GM23338 (cell line): ENCODE measurements around the gene MTERF4. TPM values are rescaled to one million over a fixed set of nuclear protein-coding genes. Genes with fewer than 3 reads are reported as not detected.
A peak's percentile ranks its signal among the peaks of the same experiment; 100 is the strongest.

Experiments used
- ATAC-seq: fragments of 200-7000 bp; cut with Tn5 transposase; 3 replicates; pipeline ENCODE4 v1.9.1; 2020
- DNase-seq: peaks from one replicate; pipeline ENCODE4 v3.0.0-alpha.2; 2015; ENCODE audit warnings: low spot score
- H2AFZ ChIP-seq: fragments of 200-600 bp; sonication (generic); 2 replicates; pipeline ENCODE4 v1.8.0; 2016; ENCODE audit warnings: antibody characterized with exemption, mild to moderate bottlenecking, moderate library complexity
- H3F3A ChIP-seq: fragments of 200-600 bp; sonication (generic); replicated peaks from 2 replicates; pipeline ENCODE4 v1.8.0; 2017; ENCODE audit warnings: antibody characterized with exemption, mixed run types, low read depth
- H3K27ac ChIP-seq: fragments of 200-600 bp; sonication (generic); 2 replicates; pipeline ENCODE4 v1.6.1; 2016; ENCODE audit warnings: low read depth
- H3K27me3 ChIP-seq: fragments of 200-600 bp; sonication (generic); 2 replicates; pipeline ENCODE4 v1.8.0; 2016; ENCODE audit warnings: mild to moderate bottlenecking, mixed run types, moderate library complexity; ENCODE audit not compliant: insufficient read depth
- H3K36me3 ChIP-seq: fragments of 200-600 bp; sonication (generic); 2 replicates; pipeline ENCODE4 v1.8.0; 2016; ENCODE audit warnings: mild to moderate bottlenecking; ENCODE audit not compliant: insufficient read depth
- H3K4me1 ChIP-seq: fragments of 200-600 bp; sonication (generic); 2 replicates; pipeline ENCODE4 v1.8.0; 2016; ENCODE audit warnings: mild to moderate bottlenecking, moderate library complexity; ENCODE audit not compliant: insufficient read depth
- H3K4me2 ChIP-seq: fragments of 200-600 bp; sonication (generic); 2 replicates; pipeline ENCODE4 v1.7.1; 2017; ENCODE audit warnings: mixed run types
- H3K4me3 ChIP-seq: fragments of 200-600 bp; sonication (generic); 2 replicates; pipeline ENCODE4 v1.6.1; 2016; ENCODE audit warnings: mixed run types
- H3K79me2 ChIP-seq: fragments of 200-600 bp; sonication (generic); replicated peaks from 2 replicates; pipeline ENCODE4 v1.8.0; 2017; ENCODE audit warnings: mild to moderate bottlenecking; ENCODE audit not compliant: insufficient read depth
- H3K9me2 ChIP-seq: fragments of 200-600 bp; sonication (generic); 2 replicates; pipeline ENCODE4 v1.8.0; 2017; ENCODE audit not compliant: insufficient read depth
- H4K20me1 ChIP-seq: fragments of 200-600 bp; sonication (generic); replicated peaks from 2 replicates; pipeline ENCODE4 v1.8.0; 2017; ENCODE audit warnings: mild to moderate bottlenecking; ENCODE audit not compliant: insufficient read depth
- H3K27ac Mint-ChIP-seq: 2 replicates; pipeline ENCODE4 v1.8.0; 2020; ENCODE audit warnings: inconsistent platforms, mild to moderate bottlenecking, moderate library complexity, mixed read lengths
- H3K27me3 Mint-ChIP-seq: 3 replicates; pipeline ENCODE4 v1.8.0; 2022; ENCODE audit warnings: low read depth, mild to moderate bottlenecking, moderate library complexity, mixed read lengths, inconsistent platforms; ENCODE audit not compliant: insufficient read depth, poor library complexity
- H3K36me3 Mint-ChIP-seq: 3 replicates; pipeline ENCODE4 v1.8.0; 2021; ENCODE audit warnings: low read depth, mild to moderate bottlenecking, inconsistent platforms, moderate library complexity, mixed read lengths
- H3K4me1 Mint-ChIP-seq: 3 replicates; pipeline ENCODE4 v1.8.0; 2020; ENCODE audit warnings: mild to moderate bottlenecking, inconsistent platforms, mixed read lengths
- H3K4me3 Mint-ChIP-seq: 3 replicates; pipeline ENCODE4 v1.8.0; 2021; ENCODE audit warnings: moderate library complexity, mild to moderate bottlenecking, inconsistent platforms, mixed read lengths
- H3K9me3 Mint-ChIP-seq: 3 replicates; pipeline ENCODE4 v1.8.0; 2020; ENCODE audit warnings: moderate library complexity, mild to moderate bottlenecking, inconsistent platforms, mixed read lengths
- CREB1 ChIP-seq: fragments of 250-450 bp; sonication (Bioruptor Pico); IDR thresholded peaks from 2 replicates; pipeline ENCODE4 v1.5.0; 2020; ENCODE audit warnings: low read depth, mild to moderate bottlenecking, moderate library complexity
- CTCF ChIP-seq, 2 experiments: fragments of 200-600 bp in 1 of 2; sonication (generic) in 1 of 2; conservative IDR thresholded peaks; 2 replicates each; pipeline versions ENCODE4 v1.5.1 to v1.6.1; 2016 to 2017; ENCODE audit warnings: antibody characterized with exemption in 2 of 2, low read depth in 2 of 2, mild to moderate bottlenecking in 2 of 2, moderate library complexity in 1 of 2
- ETS1 ChIP-seq: IDR thresholded peaks from 2 replicates; pipeline ENCODE4 v1.6.1; 2016; ENCODE audit warnings: antibody characterized with exemption
- EZH2 ChIP-seq: fragments of 200-600 bp; sonication (generic); IDR thresholded peaks from one replicate; pipeline ENCODE4 v1.8.0; 2017; ENCODE audit warnings: antibody characterized with exemption, mild to moderate bottlenecking, low read depth; ENCODE audit not compliant: unreplicated experiment
- EZH2phosphoT487 ChIP-seq: fragments of 200-600 bp; sonication (generic); IDR thresholded peaks from one replicate; pipeline ENCODE4 v1.8.1; 2018; ENCODE audit warnings: antibody characterized with exemption; ENCODE audit not compliant: unreplicated experiment
- NANOG ChIP-seq: IDR thresholded peaks from 2 replicates; pipeline ENCODE4 v1.6.1; 2016; ENCODE audit warnings: antibody characterized with exemption, borderline replicate concordance
- POLR2AphosphoS5 ChIP-seq: IDR thresholded peaks from 2 replicates; pipeline ENCODE4 v1.6.1; 2016; ENCODE audit warnings: antibody characterized with exemption, low read depth
- REST ChIP-seq: IDR thresholded peaks from one replicate; pipeline ENCODE4 v1.6.1; 2018; ENCODE audit warnings: antibody characterized with exemption; ENCODE audit not compliant: unreplicated experiment
- STAT1 ChIP-seq: IDR thresholded peaks from one replicate; pipeline ENCODE4 v1.6.1; 2016; ENCODE audit warnings: antibody characterized with exemption; ENCODE audit not compliant: unreplicated experiment
- ZNF114 ChIP-seq: fragments of 250-450 bp; sonication (Bioruptor Pico); IDR thresholded peaks from 2 replicates; pipeline ENCODE4 v1.5.0; 2020; ENCODE audit warnings: mild to moderate bottlenecking, moderate library complexity
- ZNF331 ChIP-seq: fragments of 250-450 bp; sonication (Bioruptor Pico); IDR thresholded peaks from 2 replicates; pipeline ENCODE4 v1.5.0; 2020; ENCODE audit warnings: low read depth, mild to moderate bottlenecking, moderate library complexity
- polyA plus RNA-seq: library from polyadenylated mRNA; unstranded; fragments of >200 nt; fragmentation: Nextera tagmentation; extraction: Ambion mirVana; gene quantifications from 2 replicates; pipeline ENCODE4 v1.2.1, GENCODE V29; 2016
- total RNA-seq: library from RNA; depleted of rRNA; stranded (reverse); fragments of >200 nt; shearing (Covaris generic); gene quantifications from 2 replicates; pipeline ENCODE4 v1.2.3, GENCODE V29; 2014

The MTERF4 gene
- total and polyA plus RNA-seq, 2 experiments from 2014 or later, result 15.3 to 63.6 TPM

GRCh38 chr2:241142593-241142992, 40.5 kb upstream of the MTERF4 start:
- H3K4me3 Mint-ChIP-seq, result no peak overlapping the region
- peaks cover 15% of the 10 kb centered on the region for H4K20me1 ChIP-seq
- H2AFZ ChIP-seq, result no peak overlapping the region
- H3K27ac Mint-ChIP-seq, result no peak overlapping the region
- no peak overlapping the region for H3K4me3 ChIP-seq
- no peaks in the 10 kb centered on the region for H3K4me1 ChIP-seq
- H3K9me2 ChIP-seq, result no peaks in the 10 kb centered on the region
- TF ChIP-seq ETS1 (no peak), EZH2phosphoT487 (no peak), EZH2 (no peak), CTCF (conservative IDR thresholded peaks at IDR 0.05; ENCODE audit: low read depth in 2 of 2) (no peak), NANOG (no peak), ZNF114 (CRISPR knock-in tag) (no peak), REST (no peak)
- H3K27me3 ChIP-seq, result no peaks in the 10 kb centered on the region
- H3K4me1 Mint-ChIP-seq, result no peaks in the 10 kb centered on the region
- H3K4me2 ChIP-seq, result no peak overlapping the region
- DNase-seq, result no peak
- H3K36me3 Mint-ChIP-seq, result peaks cover 30% of the 10 kb centered on the region
- H3K27ac ChIP-seq, result no peak overlapping the region
- no peaks in the 10 kb centered on the region for H3K9me3 Mint-ChIP-seq
- no peak for ATAC-seq
- no peaks in the 10 kb centered on the region for H3F3A ChIP-seq
- H3K36me3 ChIP-seq, result peaks cover 14% of the 10 kb centered on the region; the same call in 1 of the 2 replicates
- H3K79me2 ChIP-seq, result peaks cover 50% of the 10 kb centered on the region
- H3K27me3 Mint-ChIP-seq, result peaks cover 2% of the 10 kb centered on the region

GRCh38 chr2:241142063-241142462, 40.0 kb upstream of the MTERF4 start:
- H3F3A ChIP-seq, result no peaks in the 10 kb centered on the region
- H3K79me2 ChIP-seq, result peaks cover 45% of the 10 kb centered on the region
- no peak for DNase-seq
- H3K36me3 ChIP-seq, result peaks cover 14% of the 10 kb centered on the region; the same call in 1 of the 2 replicates
- no peak overlapping the region for H3K4me2 ChIP-seq
- no peaks in the 10 kb centered on the region for H3K27me3 ChIP-seq
- peaks cover 13% of the 10 kb centered on the region for H4K20me1 ChIP-seq
- H3K4me1 ChIP-seq, result no peaks in the 10 kb centered on the region
- no peaks in the 10 kb centered on the region for H3K9me2 ChIP-seq
- H3K36me3 Mint-ChIP-seq, result peaks cover 30% of the 10 kb centered on the region
- H3K4me3 ChIP-seq, result no peak overlapping the region
- H3K27ac Mint-ChIP-seq, result peak overlapping the region; percentile 32; the same call in 1 of the 2 replicates
- H3K4me1 Mint-ChIP-seq, result no peaks in the 10 kb centered on the region
- H2AFZ ChIP-seq, result no peak overlapping the region
- no peak overlapping the region for H3K27ac ChIP-seq
- H3K9me3 Mint-ChIP-seq, result no peaks in the 10 kb centered on the region
- no peak overlapping the region; the same call in 2 of the 3 replicates for H3K4me3 Mint-ChIP-seq
- H3K27me3 Mint-ChIP-seq, result peaks cover 2% of the 10 kb centered on the region
- ATAC-seq, result no peak
- TF ChIP-seq NANOG (no peak), CREB1 (CRISPR knock-in tag) (no peak), ZNF331 (no peak), REST (no peak), ETS1 (no peak), STAT1 (no peak), EZH2phosphoT487 (no peak), POLR2AphosphoS5 (no peak)
